ENCODE data around the gene PDE4B.

- no peak for TF ChIP-seq CTCF (IDR thresholded peaks at IDR 0.05)
- TF ChIP-seq POLR2A (IDR thresholded peaks at IDR 0.05) = no peak
Observed at GRCh38 chr1:65845535-65846060, 52.9 kb downstream of the PDE4B start.
